ENCODE measurements around the gene SPAAR. TPM values are rescaled to one million over a fixed set of nuclear protein-coding genes. Genes with fewer than 3 reads are reported as not detected.

Gene SPAAR
- total RNA-seq, 1 experiment from 2014 or later, result not detected

DNA sequence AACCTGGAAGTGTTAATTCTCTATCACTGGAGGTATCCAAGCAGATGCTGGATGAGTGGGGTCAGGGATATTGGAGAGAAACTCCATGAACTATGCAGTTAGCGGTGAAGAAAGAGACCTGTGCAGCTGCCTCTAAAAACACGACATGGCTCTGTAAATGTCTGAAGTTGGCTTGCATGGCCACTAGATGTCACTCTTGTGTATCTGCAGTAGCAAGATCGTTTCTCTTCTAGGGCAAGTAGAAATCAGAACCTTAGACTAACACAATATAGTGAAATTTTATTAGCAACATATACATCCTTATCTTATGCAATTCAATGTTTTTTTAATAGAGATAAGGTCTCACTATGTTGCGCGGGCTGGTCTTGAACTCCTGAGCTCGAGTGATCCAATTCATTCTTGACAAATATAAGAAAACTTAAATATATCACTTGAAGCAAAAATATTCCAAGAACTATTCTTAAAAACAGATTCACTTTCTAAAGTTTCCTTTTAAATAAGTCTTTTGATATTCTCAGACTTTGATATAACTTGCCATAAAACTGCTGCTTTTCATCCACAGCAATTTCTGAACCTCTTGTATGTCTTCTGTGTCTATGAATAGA is 45.8 kb downstream of the SPAAR start:
- Histone ChIP-seq H3K9me3 (ENCODE audit: control insufficient read depth, low read depth, low read length) (no peaks in the 10 kb centered on the region), H3K14ac (ENCODE audit: insufficient read depth, low read length) (no peak overlapping the region), H2BK5ac (ENCODE audit: insufficient read length, low read length) (no peak overlapping the region), H2BK15ac (ENCODE audit: low read depth, low read length) (no peak overlapping the region), H3K9ac (ENCODE audit: extremely low read depth, insufficient read length, low read length) (no peak overlapping the region), H3K56ac (ENCODE audit: insufficient read length, low read depth, low read length) (no peak overlapping the region), H4K8ac (replicated peaks; ENCODE audit: insufficient read length, low read depth, low read length) (no peak overlapping the region), H3K23ac (ENCODE audit: insufficient read length, low read depth, low read length) (no peak overlapping the region), H2AFZ (ENCODE audit: low read length) (no peak overlapping the region), H2AK5ac (ENCODE audit: insufficient read length, low read length) (no peak overlapping the region), H4K91ac (ENCODE audit: insufficient read length, low read depth, low read length) (no peak overlapping the region), H3K79me2 (ENCODE audit: insufficient read depth, low read length) (no peaks in the 10 kb centered on the region), H3K4ac (ENCODE audit: low read depth, low read length) (no peak overlapping the region), H4K20me1 (ENCODE audit: control insufficient read depth, insufficient read depth, insufficient read length) (no peaks in the 10 kb centered on the region), H3K27me3 (ENCODE audit: insufficient read depth, low read length) (no peaks in the 10 kb centered on the region; the same call in 1 of the 2 replicates), H3K27ac (ENCODE audit: insufficient read length, low read depth, low read length) (no peak overlapping the region), H2BK12ac (ENCODE audit: insufficient read length, low read depth, low read length) (no peak overlapping the region), H2BK120ac (ENCODE audit: low read depth, low read length, poor library complexity, severe bottlenecking) (no peak overlapping the region), H4K5ac (ENCODE audit: insufficient read length, low read depth, low read length) (no peak overlapping the region), H3K79me1 (ENCODE audit: insufficient read depth, low read depth, low read length, poor library complexity, severe bottlenecking) (no peaks in the 10 kb centered on the region), H3K4me2 (ENCODE audit: insufficient read depth, insufficient read length, low read length) (no peak overlapping the region), H2BK20ac (ENCODE audit: low read depth, low read length, poor library complexity, severe bottlenecking) (no peak overlapping the region), H3T11ph (ENCODE audit: low read length) (no peak overlapping the region), H3K18ac (ENCODE audit: insufficient read length, low read depth, low read length) (no peak overlapping the region), H3K4me1 (ENCODE audit: insufficient read depth, low read length) (no peaks in the 10 kb centered on the region), H3K23me2 (ENCODE audit: insufficient read length, low read depth, low read length, poor library complexity, severe bottlenecking) (no peaks in the 10 kb centered on the region)
- no CpG with 5 or more reads among the region's 6 CpGs for WGBS (ENCODE audit: extremely low coverage, insufficient read length, low lambda C conversion rate)
- Mint-ChIP-seq H3K27me3 (ENCODE audit: low read depth) (peaks cover 39% of the 10 kb centered on the region), H3K27ac (no peak overlapping the region), H3K9me3 (no peaks in the 10 kb centered on the region; a peak in 1 of 5 replicates), H3K4me3 (no peak overlapping the region), H3K4me1 (no peaks in the 10 kb centered on the region), H3K36me3 (ENCODE audit: insufficient read depth in 1 of 3, low read depth in 3 of 3) (no peaks in the 10 kb centered on the region)
- peak; percentile 62 for DNase-seq
- peak; percentile 89 for TF ChIP-seq CTCF (conservative IDR thresholded peaks at IDR 0.05)
